Measurements from ENCODE around the gene SRRM2. TPM values are rescaled to one million over a fixed set of nuclear protein-coding genes. Genes with fewer than 3 reads are reported as not detected.
"Not testable (repeated sequence)": the region's sequence is repeated elsewhere in the genome, so short reads cannot be mapped to it uniquely, and the experiment has no call there.

The SRRM2 gene
- total RNA-seq, 6 experiments from 2014 or later: 111 to 419 (median 289) TPM

DNA sequence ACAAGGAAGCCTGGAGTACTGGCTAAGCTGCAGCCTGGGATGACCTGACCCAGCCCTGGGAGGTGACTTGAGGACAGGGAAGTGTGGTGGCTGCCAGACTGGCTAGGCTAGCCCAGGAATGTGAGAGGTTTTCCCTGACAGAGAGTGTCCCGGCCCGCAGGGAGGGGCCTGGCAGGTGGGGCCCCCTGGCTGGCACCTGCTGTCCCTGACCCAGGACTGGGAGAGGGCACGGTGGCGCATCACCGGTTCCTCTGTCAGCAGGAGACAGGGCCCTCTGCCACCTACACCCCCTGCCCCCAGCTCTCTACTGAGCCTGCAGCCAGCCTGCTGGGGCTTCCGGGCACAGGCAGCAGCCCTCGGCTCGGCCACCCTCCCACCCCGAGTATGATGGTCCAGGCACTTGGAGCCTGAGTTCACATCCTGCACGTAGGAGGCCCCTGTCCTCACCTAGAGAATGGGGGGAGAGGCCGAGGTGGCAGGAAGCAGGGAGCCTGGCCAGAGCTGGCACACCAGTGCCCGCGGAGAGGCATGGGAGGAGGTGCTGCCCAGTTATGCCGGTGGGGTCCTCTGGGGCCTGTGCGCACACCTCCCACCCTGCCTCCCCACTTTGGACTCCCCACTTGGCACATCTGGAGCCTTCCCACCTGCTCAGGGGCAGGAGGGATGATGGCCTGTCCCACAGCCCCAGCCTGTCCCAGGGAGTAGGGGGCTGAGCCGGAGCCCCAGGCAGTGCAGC, 32.9 kb upstream of the SRRM2 start:
- Histone ChIP-seq H3K27me3 (no peaks in the 10 kb centered on the region), H3K4me3 (no peak overlapping the region), H3K9me3 (no peaks in the 10 kb centered on the region), H3K27ac (no peak overlapping the region), H3K4me1 (peaks cover 0 to 29% (median 6%) of the 10 kb centered on the region in 4 donors), H3K36me3 (no peaks in the 10 kb centered on the region)
- TF ChIP-seq CTCF (IDR thresholded peaks at IDR 0.05) (no peak), POLR2A (IDR thresholded peaks at IDR 0.05) (no peak)
- intact Hi-C loops (cut with DNase I): no loop called here
- 12% methylated on average over 5 of the region's 16 CpGs for WGBS (ENCODE audit: insufficient coverage, low coverage, low lambda C conversion rate, missing lambda C conversion rate)
- peak; percentile 76 to 81 (median 77) for DNase-seq
- ATAC-seq: peak; percentile 72 to 78 (median 77)

DNA sequence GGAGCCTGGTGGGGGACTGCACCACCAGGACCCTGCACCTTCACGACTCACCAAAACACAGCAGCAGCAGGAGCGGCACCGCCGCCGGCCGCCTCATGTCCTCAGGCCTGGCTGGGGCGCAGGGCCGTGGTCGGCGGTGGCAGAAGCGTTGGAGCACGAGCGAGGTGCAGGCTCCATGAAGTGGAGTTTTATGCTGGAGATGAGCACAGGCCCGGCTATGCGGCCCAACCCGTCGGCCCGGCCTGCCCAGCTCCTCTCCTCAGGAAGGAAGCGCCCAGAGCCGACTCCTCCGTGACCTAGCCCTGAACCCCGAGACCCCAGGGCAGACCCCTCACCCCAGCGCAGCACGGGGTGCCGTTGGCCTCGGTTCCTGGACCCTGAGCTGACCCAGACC, 32.4 kb upstream of the SRRM2 start, which contains the start of gene PRSS27:
PRSS27 (minus strand) TSS at position 161 of the 394 bp plus-strand sequence; CDS start at position 97, 64 bp downstream.
- peak within 1 kb of the TSS; percentile 54 to 68 (median 55) for H3K4me3 ChIP-seq
- peaks cover 0 to 29% (median 6%) of the 10 kb centered on the region in 4 donors for H3K4me1 ChIP-seq
- H3K27me3 ChIP-seq: no peaks in the 10 kb centered on the region
- H3K9me3 ChIP-seq: no peaks in the 10 kb centered on the region
- intact Hi-C loops (cut with DNase I): no loop called here
- 95% methylated on average over 4 of the region's 26 CpGs for WGBS (ENCODE audit: insufficient coverage, low coverage, low lambda C conversion rate, missing lambda C conversion rate)
- H3K27ac ChIP-seq: peak within 1 kb of the TSS in 2 of 3 donors; percentile 12 to 63
- ATAC-seq (no peak), DNase-seq (peak in 1 of 3 donors; percentile 21)
- no peaks in the 10 kb centered on the region for H3K36me3 ChIP-seq
- no peak for TF ChIP-seq POLR2A (IDR thresholded peaks at IDR 0.05)
- no peak for TF ChIP-seq CTCF (IDR thresholded peaks at IDR 0.05)

GRCh38 chr16:2720719-2721633, 31.5 kb upstream of the SRRM2 start:
- Histone ChIP-seq H3K27me3 (no peaks in the 10 kb centered on the region), H3K4me3 (peak overlapping the region; percentile 54 to 68 (median 55)), H3K4me1 (peaks cover 0 to 29% (median 6%) of the 10 kb centered on the region in 4 donors), H3K36me3 (no peaks in the 10 kb centered on the region), H3K9me3 (no peaks in the 10 kb centered on the region), H3K27ac (peak overlapping the region in 2 of 3 donors; percentile 12 to 63)
- ATAC-seq (peak; percentile 79 to 90 (median 84)), DNase-seq (peak; percentile 75 to 86 (median 80))
- intact Hi-C loops (cut with DNase I): no loop called here
- TF ChIP-seq CTCF (IDR thresholded peaks at IDR 0.05): peak; percentile 47 to 96 (median 64)
- peak; percentile 42 for TF ChIP-seq POLR2A (IDR thresholded peaks at IDR 0.05)
- WGBS (ENCODE audit: insufficient coverage, low coverage, low lambda C conversion rate, missing lambda C conversion rate): 7% methylated on average over 21 of the region's 99 CpGs

GRCh38 chr16:2721634-2722173, 30.7 kb upstream of the SRRM2 start:
- DNase-seq: peak in 1 of 3 donors; percentile 20
- ATAC-seq; H3K9me3 ChIP-seq; H3K36me3 ChIP-seq; intact Hi-C loops (cut with DNase I); H3K27me3 ChIP-seq; H3K27ac ChIP-seq: not testable (repeated sequence)
- 18% methylated on average over 7 of the region's 14 CpGs for WGBS (ENCODE audit: insufficient coverage, low coverage, low lambda C conversion rate, missing lambda C conversion rate)
- Histone ChIP-seq H3K4me1 (peaks cover 0 to 29% (median 6%) of the 10 kb centered on the region in 4 donors), H3K4me3 (peak overlapping the region; percentile 54 to 68 (median 55))
